ENCODE data around the gene WFDC12.

DNA sequence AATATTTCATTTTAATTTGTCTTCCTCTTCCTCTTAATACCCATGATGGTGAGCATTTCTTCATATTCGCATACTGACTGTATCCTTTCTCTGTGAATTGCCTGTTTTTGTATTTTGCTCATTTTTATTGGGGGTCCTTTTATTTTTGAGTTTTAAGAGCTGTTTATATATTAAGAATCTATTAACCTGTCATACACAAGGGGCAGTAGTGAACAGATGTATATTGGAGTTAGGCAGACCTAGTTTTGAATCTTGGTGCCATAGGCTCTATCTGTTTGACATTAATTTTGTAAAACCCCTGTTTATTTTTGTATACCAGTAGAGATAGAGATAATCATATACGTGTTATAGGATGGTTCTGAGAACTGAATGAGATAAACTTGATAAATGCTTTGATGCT is 6.2 kb downstream of the WFDC12 start:
- TF ChIP-seq CTCF (IDR thresholded peaks at IDR 0.05; ENCODE audit: low read depth, low read length, poor library complexity, severe bottlenecking) (peak; percentile 14), EZH2phosphoT487 (IDR thresholded peaks at IDR 0.05; ENCODE audit: borderline replicate concordance, low read length) (no peak)

All from DOHH2 (cell line).